SK-N-SH (cell line): ENCODE measurements around the gene CCND3. TPM values are rescaled to one million over a fixed set of nuclear protein-coding genes. Genes with fewer than 3 reads are reported as not detected.

Source experiments
- CTCF ChIA-PET: fragments of 300-600, 350-600 bp; formaldehyde crosslinking; extraction: SDS; loops from one replicate; lab custom pipeline; 2021; lab: Yijun Ruan, JAX
- POLR2A ChIA-PET: fragments of 350-600 bp; sonication (Branson Sonifier 250); formaldehyde crosslinking; extraction: SDS; loops from one replicate; lab custom pipeline; 2020; ENCODE audit warnings: antibody characterized with exemption, inconsistent platforms; lab: Yijun Ruan, JAX
- DNase-seq: peaks from one replicate; pipeline ENCODE4 v3.0.0; 2012
- H2AFZ ChIP-seq: fragments of 200-600 bp; sonication (generic); 2 replicates; pipeline ENCODE4 v1.8.1; 2016; ENCODE audit warnings: antibody characterized with exemption, mild to moderate bottlenecking, low read depth
- H3F3A ChIP-seq: fragments of 200-600 bp; sonication (generic); replicated peaks from 2 replicates; pipeline ENCODE3; 2016; ENCODE audit warnings: antibody characterized with exemption, mild to moderate bottlenecking; ENCODE audit not compliant: insufficient read depth
- H3K27ac ChIP-seq, 2 experiments: fragments of 200-500 bp in 1 of 2; fragments of 200-600 bp in 1 of 2; sonication (Bioruptor generic) in 1 of 2; sonication (generic), shearing (Covaris generic) in 1 of 2; 2 replicates each; pipeline versions ENCODE4 v1.5.1 to v1.6.1; 2014 to 2016; ENCODE audit warnings: low read depth in 2 of 2, inconsistent platforms in 1 of 2, low read length in 1 of 2, mild to moderate bottlenecking in 1 of 2, mixed read lengths in 1 of 2
- H3K27me3 ChIP-seq: fragments of 200-600 bp; sonication (generic), shearing (Covaris generic); 2 replicates; pipeline ENCODE4 v1.6.1; 2016; ENCODE audit warnings: mixed run types; ENCODE audit not compliant: insufficient read depth
- H3K36me3 ChIP-seq, 2 experiments: fragments of 200-500 bp in 1 of 2; fragments of 200-600 bp in 1 of 2; sonication (Bioruptor generic) in 1 of 2; sonication (generic) in 1 of 2; replicated peaks in 1 of 2; 2 replicates each; pipeline versions ENCODE3 to v1.5.1; 2014 to 2016; ENCODE audit warnings: low read length in 1 of 2, mild to moderate bottlenecking in 1 of 2; ENCODE audit not compliant: insufficient read depth in 2 of 2, control insufficient read depth in 1 of 2
- H3K4me1 ChIP-seq, 2 experiments: fragments of 200-500 bp in 1 of 2; fragments of 200-600 bp in 1 of 2; sonication (Bioruptor generic) in 1 of 2; sonication (generic), shearing (Covaris generic) in 1 of 2; 2 replicates each; pipeline versions ENCODE4 v1.5.1 to v1.6.1; 2014 to 2016; ENCODE audit warnings: low read depth in 1 of 2, low read length in 1 of 2, mixed run types in 1 of 2; ENCODE audit not compliant: insufficient read depth in 2 of 2, control insufficient read depth in 1 of 2
- H3K4me2 ChIP-seq: fragments of 200-600 bp; sonication (generic), shearing (Covaris generic); 2 replicates; pipeline ENCODE4 v1.6.1; 2017; ENCODE audit warnings: mixed run types
- H3K4me3 ChIP-seq, 2 experiments: fragments of 200-500 bp in 1 of 2; fragments of 200-600 bp in 1 of 2; sonication (Bioruptor generic) in 1 of 2; sonication (generic), shearing (Covaris generic) in 1 of 2; 2 replicates each; pipeline versions ENCODE4 v1.5.1 to v1.8.1; 2014 to 2016; ENCODE audit warnings: low read depth in 2 of 2, inconsistent platforms in 1 of 2, low read length in 1 of 2, mild to moderate bottlenecking in 1 of 2, mixed read lengths in 1 of 2, moderate library complexity in 1 of 2
- H3K79me2 ChIP-seq: fragments of 200-600 bp; sonication (generic); 2 replicates; pipeline ENCODE4 v1.8.1; 2017; ENCODE audit warnings: mild to moderate bottlenecking; ENCODE audit not compliant: insufficient read depth
- H3K9ac ChIP-seq: fragments of 200-600 bp; sonication (generic); 2 replicates; pipeline ENCODE4 v1.6.1; 2017; ENCODE audit warnings: mixed run types
- H3K9me2 ChIP-seq: fragments of 200-600 bp; sonication (generic); 2 replicates; pipeline ENCODE4 v1.6.1; 2017; ENCODE audit warnings: mixed run types
- H3K9me3 ChIP-seq: fragments of 200-600 bp; sonication (generic); 2 replicates; pipeline ENCODE4 v1.6.1; 2017; ENCODE audit warnings: mixed run types, mild to moderate bottlenecking, moderate library complexity
- H4K20me1 ChIP-seq: fragments of 200-600 bp; sonication (generic); 2 replicates; pipeline ENCODE4 v1.6.1; 2017; ENCODE audit warnings: mild to moderate bottlenecking, mixed run types; ENCODE audit not compliant: insufficient read depth
- EP300 ChIP-seq, 2 experiments: IDR thresholded peaks; 2 replicates each; pipeline versions ENCODE4 v1.4.0 to v1.6.1; 2012; ENCODE audit warnings: borderline replicate concordance in 1 of 2, low read depth in 1 of 2, low read length in 1 of 2
- FOSL2 ChIP-seq: IDR thresholded peaks from 2 replicates; pipeline ENCODE4 v1.4.0; 2012; ENCODE audit warnings: low read depth, mild to moderate bottlenecking, moderate library complexity, borderline replicate concordance
- FOXJ3 ChIP-seq: sonication (generic); formaldehyde crosslinking; IDR thresholded peaks from 2 replicates; pipeline ENCODE4 v1.5.1; 2020; ENCODE audit warnings: mild to moderate bottlenecking, missing genetic modification reagents
- GABPA ChIP-seq: IDR thresholded peaks from 2 replicates; pipeline ENCODE4 v1.4.0; 2012; ENCODE audit warnings: low read depth, mild to moderate bottlenecking
- IRF3 ChIP-seq: fragments of 150-350 bp; IDR thresholded peaks from 2 replicates; pipeline ENCODE4 v1.6.1; 2016; ENCODE audit warnings: mild to moderate bottlenecking, low read depth, low read length
- MAX ChIP-seq: IDR thresholded peaks from 2 replicates; pipeline ENCODE4 v1.4.0; 2012; ENCODE audit warnings: low read depth
- MXI1 ChIP-seq: IDR thresholded peaks from 2 replicates; pipeline ENCODE4 v1.6.1; 2012; ENCODE audit warnings: mild to moderate bottlenecking, low read depth, low read length, improper control_type of control experiment
- NFIC ChIP-seq: IDR thresholded peaks from 2 replicates; pipeline ENCODE4 v1.4.0; 2012; ENCODE audit warnings: borderline replicate concordance
- PBX3 ChIP-seq: IDR thresholded peaks from 2 replicates; pipeline ENCODE4; 2012
- POLR2AphosphoS5 ChIP-seq: IDR thresholded peaks from 2 replicates; pipeline ENCODE4 v1.6.1; 2012; ENCODE audit warnings: low read depth, low read length
- RAD21 ChIP-seq: IDR thresholded peaks from 2 replicates; pipeline ENCODE4 v1.6.1; 2012; ENCODE audit warnings: mild to moderate bottlenecking, low read length
- RCOR1 ChIP-seq: fragments of 150-350 bp; IDR thresholded peaks from 2 replicates; pipeline ENCODE4 v1.6.1; 2017; ENCODE audit warnings: antibody characterized with exemption, low read length
- REST ChIP-seq: IDR thresholded peaks from 2 replicates; pipeline ENCODE4 v1.6.1; 2012; ENCODE audit warnings: mild to moderate bottlenecking, low read depth, low read length, moderate library complexity
- TCF12 ChIP-seq: IDR thresholded peaks from 2 replicates; pipeline ENCODE4 v1.4.0; 2012
- TEAD4 ChIP-seq: IDR thresholded peaks from 2 replicates; pipeline ENCODE4 v1.4.0; 2012; ENCODE audit warnings: mild to moderate bottlenecking, borderline replicate concordance; ENCODE audit not compliant: insufficient read depth
- USF2 ChIP-seq: fragments of 150-350 bp; IDR thresholded peaks from 2 replicates; pipeline ENCODE4 v1.6.1; 2017; ENCODE audit warnings: antibody characterized with exemption, low read length, low read depth, borderline replicate concordance
- YY1 ChIP-seq: IDR thresholded peaks from 2 replicates; pipeline ENCODE4 v1.4.0; 2012; ENCODE audit warnings: low read depth, mild to moderate bottlenecking
- WGBS: methylation state at CpG from one replicate; pipeline ENCODE4 v1.1.6; 2017; ENCODE audit warnings: low lambda C conversion rate; 5-methylcytosine and 5-hydroxymethylcytosine counted together
- polyA plus RNA-seq, 3 experiments: library from polyadenylated mRNA; depleted of rRNA; stranded (reverse); fragments of >200 nt; gene quantifications; 2 replicates each; pipeline ENCODE4 v1.2.3, GENCODE V29; 2012

CCND3 gene
- polyA plus RNA-seq, 1 of the 3 experiments (the other 2 are of a cell fraction): 26.6 TPM

GRCh38 chr6:41937861-41938574 lies 3.6 kb downstream of the CCND3 start:
- Histone ChIP-seq H3K79me2 (peaks cover 48% of the 10 kb centered on the region), H2AFZ (no peak overlapping the region), H3K9ac (no peak overlapping the region), H3K36me3 (peaks cover 10 to 24% of the 10 kb centered on the region in 2 experiments), H3K9me2 (no peaks in the 10 kb centered on the region), H3K4me2 (no peak overlapping the region), H3K27me3 (no peaks in the 10 kb centered on the region), H4K20me1 (no peaks in the 10 kb centered on the region), H3K4me3 (no peak overlapping the region), H3K4me1 (peaks cover 23 to 28% of the 10 kb centered on the region in 2 experiments; a peak in 3 of 4 replicates), H3F3A (peaks cover 28% of the 10 kb centered on the region), H3K27ac (no peak overlapping the region), H3K9me3 (no peaks in the 10 kb centered on the region)
- POLR2A ChIA-PET: no interaction called here
- TF ChIP-seq YY1: no peak
- TF ChIP-seq TEAD4: no peak
- no peak for TF ChIP-seq MAX
- no peak for TF ChIP-seq EP300 (IDR thresholded peaks at IDR 0.05; ENCODE audit: borderline replicate concordance in 1 of 2, low read depth in 1 of 2, low read length in 1 of 2)
- TF ChIP-seq REST: no peak
- TF ChIP-seq FOXJ3 (CRISPR knock-in tag): no peak
- 90% methylated on average over 1 of the region's 4 CpGs for WGBS
- CTCF ChIA-PET: interaction anchor here (0.9 to 10.3 kb wide), 7 partner anchors 11 to 570 kb away, joined by 3 to 96 read pairs (median 12); partner anchors contain the start of genes BYSL, MED20 and TOMM6
- no peak for DNase-seq

- Histone ChIP-seq H3K4me3 (no peak overlapping the region), H3F3A (peaks cover 25% of the 10 kb centered on the region), H2AFZ (no peak overlapping the region), H3K79me2 (peaks cover 48% of the 10 kb centered on the region), H3K9ac (no peak overlapping the region), H3K27me3 (no peaks in the 10 kb centered on the region), H3K9me3 (no peaks in the 10 kb centered on the region), H3K4me2 (no peak overlapping the region), H3K27ac (no peak overlapping the region)
- DNase-seq: no peak
- POLR2A ChIA-PET: no interaction called here
- no peak for TF ChIP-seq NFIC
- TF ChIP-seq MXI1: no peak
- TF ChIP-seq TCF12: no peak
- no peak for TF ChIP-seq RCOR1
- TF ChIP-seq TEAD4: no peak
- TF ChIP-seq IRF3: no peak
- TF ChIP-seq PBX3: no peak
- no peak for TF ChIP-seq FOSL2
- no peak for TF ChIP-seq RAD21
- TF ChIP-seq POLR2AphosphoS5: no peak
- no peak for TF ChIP-seq GABPA
- no peak for TF ChIP-seq USF2
- TF ChIP-seq, all 33 proteins: peak for 0
- H3K9me2 ChIP-seq: no peaks in the 10 kb centered on the region
- no peaks in the 10 kb centered on the region for H4K20me1 ChIP-seq
- CTCF ChIA-PET: interaction anchor here (0.9 to 10.3 kb wide), 7 partner anchors 16 to 569 kb away, joined by 3 to 96 read pairs (median 12); partner anchors contain the start of genes BYSL, MED20 and TOMM6
- peaks cover 14 to 29% of the 10 kb centered on the region in 2 experiments for H3K36me3 ChIP-seq
- peaks cover 22 to 27% of the 10 kb centered on the region in 2 experiments; a peak in 3 of 4 replicates for H3K4me1 ChIP-seq
- 77% methylated on average over 2 of the region's 2 CpGs for WGBS
Measured at GRCh38 chr6:41937472-41937860, 4.1 kb downstream of the CCND3 start.
